ENCODE data around the gene TNK2.
A peak's percentile ranks its signal among the peaks of the same experiment; 100 is the strongest.
"Not testable (repeated sequence)": the region's sequence is repeated elsewhere in the genome, so short reads cannot be mapped to it uniquely, and the experiment has no call there.

The TNK2 gene

DNA sequence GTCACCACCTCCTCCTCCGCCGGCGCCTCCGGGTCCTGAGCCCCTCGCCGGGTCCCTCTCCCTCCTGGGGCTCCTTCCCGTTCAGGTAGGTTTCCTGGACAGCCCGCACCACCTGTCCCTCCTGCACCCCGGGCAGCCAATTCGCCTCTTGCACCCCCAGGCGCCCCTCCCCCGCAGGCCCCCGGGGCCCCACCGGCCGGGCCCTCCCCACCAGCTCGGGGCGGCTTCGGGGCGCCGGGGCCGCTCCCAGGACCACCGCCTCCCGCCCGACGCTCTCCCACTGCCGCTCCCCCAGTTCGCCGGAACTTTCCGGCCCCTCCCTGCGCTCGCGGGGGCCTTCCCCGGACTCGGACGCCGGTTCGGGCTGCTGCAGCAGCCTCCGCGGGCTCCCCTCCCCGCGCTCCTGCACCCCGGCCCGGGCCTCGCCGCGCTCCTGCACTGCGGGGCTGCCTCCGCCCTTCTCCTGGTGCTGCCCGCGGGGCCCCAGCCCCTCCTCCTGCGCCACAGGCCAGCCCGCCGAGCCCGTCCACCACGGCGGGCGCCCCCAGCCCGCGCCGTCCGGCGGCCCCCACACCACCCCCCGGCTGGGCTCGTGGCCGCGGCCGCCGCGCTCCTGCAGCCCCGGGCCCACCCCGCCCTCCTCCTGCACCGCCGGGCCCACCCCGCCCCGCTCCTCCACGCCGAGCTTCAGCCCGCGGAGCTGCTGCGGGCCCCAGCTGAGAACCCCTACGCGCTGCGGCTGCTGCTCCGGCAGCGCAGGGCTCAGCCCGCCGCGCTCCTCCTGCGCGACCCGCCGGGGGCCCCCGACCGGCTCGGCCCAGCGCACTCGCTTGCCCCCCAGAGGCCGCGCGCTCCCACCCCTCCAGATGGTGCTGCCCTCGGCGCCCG, 587 bp upstream of the TNK2 start:
- WGBS, 2 experiments: 0% methylated on average over 103 of the region's 103 CpGs
- Histone ChIP-seq H3K27me3 (ENCODE audit: control insufficient read depth, insufficient read depth, low read length, poor library complexity, severe bottlenecking) (peaks cover 31% of the 10 kb centered on the region), H3K9me3 (ENCODE audit: control insufficient read depth, low read length) (no peaks in the 10 kb centered on the region), H3K4me3 (ENCODE audit: insufficient read depth, low read depth, low read length) (peak overlapping the region; percentile 56), H3K4me1 (ENCODE audit: control insufficient read depth, insufficient read depth, low read length) (peaks cover 13% of the 10 kb centered on the region), H3K36me3 (ENCODE audit: control insufficient read depth, insufficient read depth, low read length) (no peaks in the 10 kb centered on the region), H3K27ac (ENCODE audit: insufficient read depth, low read depth, low read length, poor library complexity, severe bottlenecking) (no peak overlapping the region)

- H3K4me3 ChIP-seq (ENCODE audit: insufficient read depth, low read depth, low read length): peak overlapping the region; percentile 56
These were observed 742 bp downstream of the TNK2 start for GRCh38 chr3:195907684-195907933.

GRCh38 chr3:195906865-195907683, 1.3 kb downstream of the TNK2 start:
- Histone ChIP-seq H3K4me1 (ENCODE audit: control insufficient read depth, insufficient read depth, low read length) (peaks cover 13% of the 10 kb centered on the region), H3K4me3 (ENCODE audit: insufficient read depth, low read depth, low read length) (no peak overlapping the region), H3K27ac (ENCODE audit: insufficient read depth, low read depth, low read length, poor library complexity, severe bottlenecking) (no peak overlapping the region), H3K9me3 (ENCODE audit: control insufficient read depth, low read length) (no peaks in the 10 kb centered on the region), H3K36me3 (ENCODE audit: control insufficient read depth, insufficient read depth, low read length) (no peaks in the 10 kb centered on the region), H3K27me3 (ENCODE audit: control insufficient read depth, insufficient read depth, low read length, poor library complexity, severe bottlenecking) (peaks cover 31% of the 10 kb centered on the region)
- 82 to 85% methylated on average over 23 of the region's 23 CpGs for WGBS, 2 experiments

More at GRCh38 chr3:195907684-195907933, 742 bp downstream of the TNK2 start:
- H3K27me3 ChIP-seq (ENCODE audit: control insufficient read depth, insufficient read depth, low read length, poor library complexity, severe bottlenecking): peaks cover 31% of the 10 kb centered on the region
- no peaks in the 10 kb centered on the region for H3K9me3 ChIP-seq (ENCODE audit: control insufficient read depth, low read length)
- WGBS, 2 experiments: 46 to 51% methylated on average over 6 of the region's 6 CpGs
- no peak overlapping the region for H3K27ac ChIP-seq (ENCODE audit: insufficient read depth, low read depth, low read length, poor library complexity, severe bottlenecking)
- no peaks in the 10 kb centered on the region for H3K36me3 ChIP-seq (ENCODE audit: control insufficient read depth, insufficient read depth, low read length)
- peaks cover 13% of the 10 kb centered on the region for H3K4me1 ChIP-seq (ENCODE audit: control insufficient read depth, insufficient read depth, low read length)

- no peak overlapping the region for H3K4me3 ChIP-seq (ENCODE audit: insufficient read depth, low read depth, low read length)
- H3K36me3 ChIP-seq (ENCODE audit: control insufficient read depth, insufficient read depth, low read length): no peaks in the 10 kb centered on the region
- no peak overlapping the region for H3K27ac ChIP-seq (ENCODE audit: insufficient read depth, low read depth, low read length, poor library complexity, severe bottlenecking)
- 90% methylated on average over 16 to 17 of the region's 17 CpGs for whole genome bisulfite sequencing, 2 experiments
- H3K27me3 ChIP-seq (ENCODE audit: control insufficient read depth, insufficient read depth, low read length, poor library complexity, severe bottlenecking): peaks cover 31% of the 10 kb centered on the region
- H3K9me3 ChIP-seq (ENCODE audit: control insufficient read depth, low read length): no peaks in the 10 kb centered on the region
- H3K4me1 ChIP-seq (ENCODE audit: control insufficient read depth, insufficient read depth, low read length): peaks cover 13% of the 10 kb centered on the region
These were observed 2.1 kb downstream of the TNK2 start for GRCh38 chr3:195905970-195906864.

DNA sequence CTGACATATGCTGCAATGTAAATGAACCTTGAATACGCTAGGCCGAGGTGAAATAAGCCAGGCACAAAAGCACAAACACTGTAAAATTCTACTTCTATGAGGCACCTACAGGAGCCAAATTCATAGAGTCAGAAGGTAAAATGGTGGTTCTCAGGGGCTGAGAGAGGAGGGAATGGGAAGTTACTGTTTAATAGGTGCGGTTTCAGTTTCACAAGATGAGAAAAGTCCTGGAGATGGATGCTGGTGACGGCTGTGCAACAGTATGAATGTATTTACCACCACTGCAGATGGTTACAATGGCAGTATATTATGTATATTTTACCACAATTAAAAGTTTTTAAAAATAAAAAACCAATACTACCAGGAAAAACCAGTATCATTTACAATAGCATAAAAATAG, 4.0 kb downstream of the TNK2 start:
- no peaks in the 10 kb centered on the region for H3K36me3 ChIP-seq (ENCODE audit: control insufficient read depth, insufficient read depth, low read length)
- H3K9me3 ChIP-seq (ENCODE audit: control insufficient read depth, low read length): no peaks in the 10 kb centered on the region
- peaks cover 19% of the 10 kb centered on the region for H3K27me3 ChIP-seq (ENCODE audit: control insufficient read depth, insufficient read depth, low read length, poor library complexity, severe bottlenecking)
- no peak overlapping the region for H3K4me3 ChIP-seq (ENCODE audit: insufficient read depth, low read depth, low read length)
- 92 to 97% methylated on average over 3 to 4 of the region's 4 CpGs for WGBS, 2 experiments
- H3K27ac ChIP-seq (ENCODE audit: insufficient read depth, low read depth, low read length, poor library complexity, severe bottlenecking): no peak overlapping the region
- peaks cover 16% of the 10 kb centered on the region for H3K4me1 ChIP-seq (ENCODE audit: control insufficient read depth, insufficient read depth, low read length)

- WGBS, 2 experiments: 88 to 90% methylated on average over 6 of the region's 6 CpGs
- H3K4me3 ChIP-seq (ENCODE audit: insufficient read depth, low read depth, low read length): no peak overlapping the region
These were observed 4.4 kb downstream of the TNK2 start for GRCh38 chr3:195903950-195904290.

GRCh38 chr3:195902634-195903033, 5.7 kb downstream of the TNK2 start:
- not testable (repeated sequence) for H3K27ac ChIP-seq (ENCODE audit: insufficient read depth, low read depth, low read length, poor library complexity, severe bottlenecking); H3K9me3 ChIP-seq (ENCODE audit: control insufficient read depth, low read length); H3K36me3 ChIP-seq (ENCODE audit: control insufficient read depth, insufficient read depth, low read length); H3K4me3 ChIP-seq (ENCODE audit: insufficient read depth, low read depth, low read length); H3K4me1 ChIP-seq (ENCODE audit: control insufficient read depth, insufficient read depth, low read length); H3K27me3 ChIP-seq (ENCODE audit: control insufficient read depth, insufficient read depth, low read length, poor library complexity, severe bottlenecking)
- WGBS, 2 experiments: 92 to 93% methylated on average over 9 of the region's 9 CpGs

More at GRCh38 chr3:195903950-195904290, 4.4 kb downstream of the TNK2 start:
- Histone ChIP-seq H3K4me1 (ENCODE audit: control insufficient read depth, insufficient read depth, low read length) (peaks cover 16% of the 10 kb centered on the region), H3K9me3 (ENCODE audit: control insufficient read depth, low read length) (no peaks in the 10 kb centered on the region), H3K27me3 (ENCODE audit: control insufficient read depth, insufficient read depth, low read length, poor library complexity, severe bottlenecking) (peaks cover 19% of the 10 kb centered on the region), H3K36me3 (ENCODE audit: control insufficient read depth, insufficient read depth, low read length) (no peaks in the 10 kb centered on the region), H3K27ac (ENCODE audit: insufficient read depth, low read depth, low read length, poor library complexity, severe bottlenecking) (no peak overlapping the region)

DNA sequence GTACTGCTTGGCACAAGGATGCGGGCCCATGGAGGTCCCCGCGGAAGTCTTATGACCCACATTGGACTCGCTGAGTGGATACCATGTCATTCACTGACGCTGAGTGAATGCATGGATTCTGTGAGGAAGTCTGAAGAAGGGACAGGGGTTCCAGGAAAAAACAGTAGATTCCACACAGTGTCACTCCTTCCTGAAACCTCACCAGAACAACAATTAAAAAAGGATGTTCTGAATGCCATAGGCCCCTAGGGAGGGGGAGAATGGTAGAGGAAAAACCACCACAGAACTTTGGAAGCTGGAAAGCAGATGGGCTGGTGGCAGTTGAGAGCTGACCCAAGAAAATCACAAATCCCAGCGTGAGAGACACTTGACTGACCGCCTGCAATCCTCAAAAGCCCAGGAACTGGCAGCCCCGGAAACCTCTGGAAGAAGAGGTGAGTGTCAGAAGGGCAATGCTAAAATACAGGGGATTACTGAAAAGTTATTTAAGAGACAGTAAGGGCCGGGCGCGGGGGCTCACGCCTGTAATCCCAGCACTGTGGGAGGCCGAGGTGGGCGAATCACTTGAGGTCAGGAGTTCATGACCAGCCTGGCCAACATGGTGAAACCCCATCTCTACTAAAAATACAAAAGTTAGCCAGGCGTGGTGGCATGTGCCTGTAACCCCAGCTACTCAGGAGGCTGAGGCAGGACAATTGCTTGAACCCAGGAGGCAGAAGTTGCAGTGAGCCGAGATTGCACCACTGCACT, 6.3 kb downstream of the TNK2 start:
- not testable (repeated sequence) for H3K27ac ChIP-seq (ENCODE audit: insufficient read depth, low read depth, low read length, poor library complexity, severe bottlenecking); H3K4me3 ChIP-seq (ENCODE audit: insufficient read depth, low read depth, low read length); H3K36me3 ChIP-seq (ENCODE audit: control insufficient read depth, insufficient read depth, low read length); H3K9me3 ChIP-seq (ENCODE audit: control insufficient read depth, low read length); H3K4me1 ChIP-seq (ENCODE audit: control insufficient read depth, insufficient read depth, low read length); H3K27me3 ChIP-seq (ENCODE audit: control insufficient read depth, insufficient read depth, low read length, poor library complexity, severe bottlenecking)
- 91 to 92% methylated on average over 16 of the region's 16 CpGs for WGBS, 2 experiments

GRCh38 chr3:195900436-195901355, 7.7 kb downstream of the TNK2 start:
- 89 to 90% methylated on average over 23 of the region's 23 CpGs for WGBS, 2 experiments
- H3K27ac ChIP-seq (ENCODE audit: insufficient read depth, low read depth, low read length, poor library complexity, severe bottlenecking): no peak overlapping the region
- H3K27me3 ChIP-seq (ENCODE audit: control insufficient read depth, insufficient read depth, low read length, poor library complexity, severe bottlenecking): peaks cover 4% of the 10 kb centered on the region
- no peaks in the 10 kb centered on the region for H3K9me3 ChIP-seq (ENCODE audit: control insufficient read depth, low read length)
- no peak overlapping the region for H3K4me3 ChIP-seq (ENCODE audit: insufficient read depth, low read depth, low read length)
- H3K4me1 ChIP-seq (ENCODE audit: control insufficient read depth, insufficient read depth, low read length): peaks cover 19% of the 10 kb centered on the region
- no peaks in the 10 kb centered on the region for H3K36me3 ChIP-seq (ENCODE audit: control insufficient read depth, insufficient read depth, low read length)
